GM18907 (cell line): ENCODE measurements around the gene UBN1.
"Not testable (repeated sequence)": the region's sequence is repeated elsewhere in the genome, so short reads cannot be mapped to it uniquely, and the experiment has no call there.

ENCODE experiments used
- ATAC-seq: cut with Tn5 transposase; IDR thresholded peaks from one replicate; pipeline ENCODE4 v1.9.1; 2021; ENCODE audit warnings: mild to moderate bottlenecking, moderate library complexity; ENCODE audit not compliant: unreplicated experiment

UBN1 gene

GRCh38 chr16:4925293-4925607, 78.0 kb downstream of the UBN1 start:
- no peak for ATAC-seq

DNA sequence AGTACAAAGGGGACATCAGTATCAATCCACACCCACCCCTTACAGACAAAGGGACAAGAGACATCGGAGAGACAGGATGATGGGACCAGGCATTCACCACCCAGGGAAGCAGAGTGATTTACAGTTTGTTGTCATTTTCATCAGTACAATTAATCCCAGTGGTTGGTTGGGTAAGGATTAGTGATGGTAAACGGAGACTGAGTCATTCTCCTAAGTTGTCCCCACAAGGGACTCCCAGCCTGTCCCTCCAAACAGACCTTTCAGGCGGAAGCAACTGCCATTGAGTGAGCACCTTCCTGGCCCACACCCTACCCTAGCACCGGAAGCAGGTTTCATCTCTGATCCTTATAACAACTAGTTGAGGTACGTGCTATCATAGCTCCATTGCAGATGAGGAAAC, 78.5 kb downstream of the UBN1 start:
- no peak for ATAC-seq

GRCh38 chr16:4926928-4927327, 79.6 kb downstream of the UBN1 start:
- ATAC-seq = no peak

DNA sequence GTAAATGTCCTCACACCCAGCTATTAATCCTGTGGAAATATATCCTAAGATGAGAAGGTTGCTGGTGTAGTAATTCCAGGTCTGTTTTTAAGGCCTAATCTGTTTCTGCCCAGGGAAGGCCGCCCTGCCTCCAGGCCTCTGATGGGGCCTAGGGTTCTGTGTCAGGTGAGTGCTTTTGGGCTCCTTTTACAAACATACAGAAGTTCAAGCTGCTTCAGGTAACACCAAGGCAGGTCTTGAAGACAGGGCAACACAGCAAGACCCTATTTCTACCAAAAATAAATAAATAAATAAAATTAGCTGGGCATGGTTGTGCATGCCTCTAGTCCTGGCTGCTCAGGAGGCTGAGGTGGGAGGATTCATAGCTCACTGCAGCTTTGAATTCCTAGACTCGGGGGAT, 80.4 kb downstream of the UBN1 start:
- no peak for ATAC-seq

GRCh38 chr16:4928227-4928626, 80.9 kb downstream of the UBN1 start:
- no peak for ATAC-seq

DNA sequence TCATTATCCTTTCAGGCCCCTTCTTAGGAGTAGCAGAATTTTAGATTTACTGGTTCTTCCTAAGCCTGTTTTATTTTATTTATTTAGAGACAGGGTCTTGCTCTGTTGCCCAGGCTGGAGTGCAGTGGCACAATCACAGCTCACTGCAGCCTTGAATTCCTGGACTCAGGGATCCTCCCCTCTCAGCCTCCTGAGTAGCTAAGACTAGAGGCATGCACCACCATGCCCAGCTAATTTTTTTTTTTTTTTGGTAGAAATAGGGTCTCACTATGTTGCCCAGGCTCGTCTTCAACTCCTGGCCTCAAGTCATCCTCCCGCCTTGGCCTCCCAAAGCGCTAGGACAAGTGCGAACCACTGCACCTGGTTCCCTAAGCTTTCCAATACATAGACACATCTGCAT, 82.3 kb downstream of the UBN1 start:
- not testable (repeated sequence) for ATAC-seq

GRCh38 chr16:4931381-4931780, 84.1 kb downstream of the UBN1 start:
- no peak for ATAC-seq
